Colonic mucosa (tissue), 4 donors: Measurements from ENCODE around the gene RMI1. TPM values are rescaled to one million over a fixed set of nuclear protein-coding genes. Genes with fewer than 3 reads are reported as not detected.

Experiments
- DNase-seq: peaks from one replicate; pipeline ENCODE4 v3.0.0-alpha.2; 2020
- H3K27ac ChIP-seq: fragments of 200-600 bp; one replicate; pipeline ENCODE4 v1.8.0; 2021
- H3K27me3 ChIP-seq: fragments of 200-600 bp; one replicate; pipeline ENCODE4 v1.8.0; 2021
- H3K36me3 ChIP-seq: fragments of 200-600 bp; one replicate; pipeline ENCODE4 v1.8.0; 2021
- H3K4me1 ChIP-seq: fragments of 200-600 bp; one replicate; pipeline ENCODE4 v1.8.0; 2021; ENCODE audit warnings: mild to moderate bottlenecking
- H3K4me3 ChIP-seq: fragments of 200-600 bp; one replicate; pipeline ENCODE4 v1.8.0; 2021
- H3K9ac ChIP-seq, 2 donors: one replicate each; pipeline ENCODE4 v1.7.0; 2013; ENCODE audit warnings: control low read depth in 2 of 2, low read depth in 2 of 2, low read length in 2 of 2
- H3K9me3 ChIP-seq: fragments of 200-600 bp; one replicate; pipeline ENCODE4 v1.8.0; 2021
- CTCF ChIP-seq: fragments of 200-600 bp; IDR thresholded peaks from one replicate; pipeline ENCODE4 v1.8.0; 2022; ENCODE audit warnings: antibody characterized with exemption, mild to moderate bottlenecking
- intact Hi-C: fragments of 100-400 bp; cut with DNase I; formaldehyde crosslinking; loops from one replicate; pipeline ENCODE4 v1.14.1; 2022
- total RNA-seq, 2 donors: library from RNA; stranded (reverse); fragmentation: NEBNext Ultra II Directional in 1 of 2; extraction: Animal tissue kit (Norgen Biotek cat#: 25700) in 1 of 2; gene quantifications; one replicate each; pipeline ENCODE4 v1.2.1, GENCODE V29; 2021
- donor health status: healthy.
- donor health status: DM: no; HTN: no; CAD: no.
- donor health status: DM: no; HTN: no; CAD: no.

Gene RMI1
- total RNA-seq, 2 donors from 2014 or later, result 9.6 to 16.9 TPM

- Histone ChIP-seq H3K9me3 (no peaks in the 10 kb centered on the region), H3K4me1 (no peaks in the 10 kb centered on the region), H3K27me3 (no peaks in the 10 kb centered on the region), H3K27ac (no peak overlapping the region), H3K4me3 (no peak overlapping the region), H3K36me3 (no peaks in the 10 kb centered on the region), H3K9ac (no peak overlapping the region)
- TF ChIP-seq CTCF, result no peak
- intact Hi-C loops, result no loop called here
- DNase-seq, result no peak
Measured at GRCh38 chr9:83996126-83996525, 15.5 kb downstream of the RMI1 start.

- Histone ChIP-seq H3K36me3 (no peaks in the 10 kb centered on the region), H3K4me3 (no peak overlapping the region), H3K9me3 (no peaks in the 10 kb centered on the region), H3K27ac (no peak overlapping the region), H3K9ac (no peak overlapping the region), H3K27me3 (no peaks in the 10 kb centered on the region), H3K4me1 (no peaks in the 10 kb centered on the region)
- TF ChIP-seq CTCF, result no peak
- intact Hi-C loops, result no loop called here
- DNase-seq, result no peak
Measured at GRCh38 chr9:83999141-83999918, 18.7 kb downstream of the RMI1 start.

- H3K4me1 ChIP-seq, result no peaks in the 10 kb centered on the region
- no peak overlapping the region for H3K9ac ChIP-seq
- no peaks in the 10 kb centered on the region for H3K27me3 ChIP-seq
- TF ChIP-seq CTCF, result no peak
- no peaks in the 10 kb centered on the region for H3K36me3 ChIP-seq
- intact Hi-C loops, result no loop called here
- no peaks in the 10 kb centered on the region for H3K9me3 ChIP-seq
- H3K4me3 ChIP-seq, result no peak overlapping the region
- H3K27ac ChIP-seq, result no peak overlapping the region
- no peak for DNase-seq
Measured at GRCh38 chr9:84000186-84000585, 19.6 kb downstream of the RMI1 start.

GRCh38 chr9:84001621-84002020 is 21.0 kb downstream of the RMI1 start:
- TF ChIP-seq CTCF, result no peak
- no peak overlapping the region for H3K9ac ChIP-seq
- H3K27me3 ChIP-seq, result no peaks in the 10 kb centered on the region
- no peaks in the 10 kb centered on the region for H3K36me3 ChIP-seq
- H3K4me3 ChIP-seq, result no peak overlapping the region
- intact Hi-C loops, result no loop called here
- H3K27ac ChIP-seq, result no peak overlapping the region
- H3K9me3 ChIP-seq, result no peaks in the 10 kb centered on the region
- DNase-seq, result no peak
- H3K4me1 ChIP-seq, result no peaks in the 10 kb centered on the region

GRCh38 chr9:84002344-84002743 is 21.7 kb downstream of the RMI1 start:
- Histone ChIP-seq H3K4me1 (no peaks in the 10 kb centered on the region), H3K27me3 (no peaks in the 10 kb centered on the region), H3K27ac (no peak overlapping the region), H3K9ac (no peak overlapping the region), H3K9me3 (no peaks in the 10 kb centered on the region), H3K4me3 (no peak overlapping the region), H3K36me3 (no peaks in the 10 kb centered on the region)
- intact Hi-C loops, result no loop called here
- TF ChIP-seq CTCF, result no peak
- no peak for DNase-seq
